Esophagus squamous epithelium (tissue), 5 donors: ENCODE measurements around the gene PRR18. TPM values are rescaled to one million over a fixed set of nuclear protein-coding genes. Genes with fewer than 3 reads are reported as not detected.
A peak's percentile ranks its signal among the peaks of the same experiment; 100 is the strongest.

Experiments
- DNase-seq: peaks from one replicate; lab custom pipeline; 2025; lab: John Stamatoyannopoulos, UW
- H3K27ac ChIP-seq, 4 donors: fragments of 200-600 bp; sonication (generic); one replicate each; pipeline ENCODE4 v1.5.1; 2016 to 2019; ENCODE audit warnings: mild to moderate bottlenecking in 1 of 4
- H3K27me3 ChIP-seq, 4 donors: fragments of 200-600 bp; sonication (generic); 1 replicate in 3 of 4; 2 replicates in 1 of 4; pipeline versions ENCODE4 v1.5.1 to v1.6.0; 2017 to 2021; ENCODE audit warnings: antibody characterized with exemption in 1 of 4
- H3K36me3 ChIP-seq, 3 donors: fragments of 200-600 bp; sonication (generic); one replicate each; pipeline ENCODE4 v1.5.1; 2016 to 2019
- H3K4me1 ChIP-seq, 3 donors: fragments of 200-600 bp; sonication (generic); one replicate each; pipeline ENCODE4 v1.5.1; 2017 to 2019
- H3K4me3 ChIP-seq, 4 donors: fragments of 200-600 bp; sonication (generic); 1 replicate in 3 of 4; 2 replicates in 1 of 4; pipeline ENCODE4 v1.5.1; 2016 to 2019; ENCODE audit warnings: mild to moderate bottlenecking in 2 of 4, moderate library complexity in 1 of 4
- H3K9me3 ChIP-seq, 3 donors: fragments of 200-600 bp; sonication (generic); one replicate each; pipeline ENCODE4 v1.5.1; 2016 to 2019
- POLR2A ChIP-seq, 4 donors: fragments of 450-650 bp; IDR thresholded peaks; one replicate each; pipeline ENCODE4 v1.6.1; 2017; ENCODE audit warnings: antibody characterized with exemption in 4 of 4, mild to moderate bottlenecking in 4 of 4, moderate library complexity in 3 of 4
- WGBS, 2 donors: methylation state at CpG; one replicate each; pipeline ENCODE4 v1.1.5; 2018; 5-methylcytosine and 5-hydroxymethylcytosine counted together
- intact Hi-C: fragments of 100-400 bp; cut with DNase I; formaldehyde crosslinking; loops from one replicate; pipeline ENCODE4 v1.15.0; 2022
- total RNA-seq, 4 donors: library from RNA; depleted of rRNA; stranded (reverse); fragments of >200 nt; gene quantifications; one replicate each; pipeline ENCODE4 v1.1.0, GENCODE V29; 2016
- TF ChIP-seq, protein P1 (sequence below), 6 experiments: fragments of 450-650 bp in 4 of 6; fragments of 200-600 bp in 2 of 6; sonication (generic) in 2 of 6; IDR thresholded peaks; one replicate each; pipeline ENCODE4 v1.5.1; 2016 to 2019; ENCODE audit warnings: antibody characterized with exemption in 6 of 6, mild to moderate bottlenecking in 4 of 6, moderate library complexity in 4 of 6
- donor health status: DM: yes; HTN: yes; CAD: no.

Gene PRR18
- total RNA-seq, 4 donors from 2014 or later, result not detected

DNA sequence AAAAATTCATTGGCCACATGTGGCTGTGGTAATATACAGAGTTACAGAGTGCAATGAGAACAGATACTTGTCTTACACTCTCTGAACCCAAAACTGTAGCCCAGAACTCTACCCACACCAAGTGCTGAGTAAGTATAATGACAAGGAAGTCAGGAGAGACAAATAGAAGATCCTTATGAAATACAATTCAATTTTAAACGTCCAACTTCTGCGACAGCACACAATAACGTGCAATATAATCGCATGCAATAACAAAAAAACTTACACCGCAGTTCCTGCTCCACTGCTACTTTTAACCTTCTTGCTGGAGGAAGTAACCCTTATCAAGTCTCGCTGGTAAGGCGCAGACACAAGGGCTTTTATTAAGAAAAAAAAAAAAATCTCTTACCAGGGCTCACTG is 33.3 kb upstream of the PRR18 start:
- peak overlapping the region in 3 of 4 donors; percentile 94 to 98 (median 97) for H3K27ac ChIP-seq

DNA sequence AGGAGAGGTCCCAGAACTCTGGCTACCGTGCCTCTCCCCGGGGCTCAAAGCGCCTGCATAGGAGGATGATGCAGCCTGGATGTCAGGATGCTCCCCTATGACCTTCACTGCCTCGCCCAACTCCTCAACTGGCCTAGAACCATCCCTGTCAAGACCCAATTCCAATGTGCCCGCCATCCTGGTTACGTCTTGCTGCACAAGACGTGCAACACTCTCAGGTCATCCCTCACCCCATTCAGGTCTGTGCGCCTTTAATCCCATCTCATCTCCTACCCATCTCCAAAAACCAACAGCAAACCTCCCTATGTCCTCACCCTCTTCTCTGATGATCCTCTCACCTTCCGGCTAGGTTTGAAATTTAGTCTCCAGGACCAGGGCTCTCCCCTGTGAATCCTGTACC is 30.7 kb upstream of the PRR18 start:
- DNase-seq, result no peak
- TF ChIP-seq POLR2A (IDR thresholded peaks at IDR 0.05), result no peak
- TF ChIP-seq, protein P1, sequence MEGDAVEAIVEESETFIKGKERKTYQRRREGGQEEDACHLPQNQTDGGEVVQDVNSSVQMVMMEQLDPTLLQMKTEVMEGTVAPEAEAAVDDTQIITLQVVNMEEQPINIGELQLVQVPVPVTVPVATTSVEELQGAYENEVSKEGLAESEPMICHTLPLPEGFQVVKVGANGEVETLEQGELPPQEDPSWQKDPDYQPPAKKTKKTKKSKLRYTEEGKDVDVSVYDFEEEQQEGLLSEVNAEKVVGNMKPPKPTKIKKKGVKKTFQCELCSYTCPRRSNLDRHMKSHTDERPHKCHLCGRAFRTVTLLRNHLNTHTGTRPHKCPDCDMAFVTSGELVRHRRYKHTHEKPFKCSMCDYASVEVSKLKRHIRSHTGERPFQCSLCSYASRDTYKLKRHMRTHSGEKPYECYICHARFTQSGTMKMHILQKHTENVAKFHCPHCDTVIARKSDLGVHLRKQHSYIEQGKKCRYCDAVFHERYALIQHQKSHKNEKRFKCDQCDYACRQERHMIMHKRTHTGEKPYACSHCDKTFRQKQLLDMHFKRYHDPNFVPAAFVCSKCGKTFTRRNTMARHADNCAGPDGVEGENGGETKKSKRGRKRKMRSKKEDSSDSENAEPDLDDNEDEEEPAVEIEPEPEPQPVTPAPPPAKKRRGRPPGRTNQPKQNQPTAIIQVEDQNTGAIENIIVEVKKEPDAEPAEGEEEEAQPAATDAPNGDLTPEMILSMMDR (IDR thresholded peaks at IDR 0.05), result no peak
- intact Hi-C loops, result no loop called here
- 93 to 94% methylated on average over 8 to 9 of the region's 9 CpGs for WGBS, 2 donors
- H3K36me3 ChIP-seq, result peaks cover 0 to 40% (median 4%) of the 10 kb centered on the region in 3 donors
- H3K27ac ChIP-seq, result no peak overlapping the region
- no peaks in the 10 kb centered on the region for H3K27me3 ChIP-seq
- H3K9me3 ChIP-seq, result no peaks in the 10 kb centered on the region
- H3K4me3 ChIP-seq, result no peak overlapping the region
- H3K4me1 ChIP-seq, result peaks cover 25 to 67% (median 28%) of the 10 kb centered on the region in 3 donors

More for the DNA sequence above, 33.3 kb upstream of the PRR18 start:
- WGBS, 2 donors, result 28 to 51% methylated on average over 7 of the region's 7 CpGs
- Histone ChIP-seq H3K4me1 (peaks cover 25 to 60% (median 28%) of the 10 kb centered on the region in 3 donors), H3K9me3 (no peaks in the 10 kb centered on the region), H3K4me3 (peak overlapping the region; percentile 89 to 98 (median 96)), H3K27me3 (no peaks in the 10 kb centered on the region), H3K36me3 (peaks cover 0 to 16% (median 4%) of the 10 kb centered on the region in 3 donors)
- intact Hi-C loops, result loop anchor here (5.0 kb wide), 1 partner anchor 41 kb away; the partner anchor contains the start of gene MPC1
- no peak for DNase-seq
- TF ChIP-seq POLR2A (IDR thresholded peaks at IDR 0.05), result no peak
- TF ChIP-seq, protein P1 (IDR thresholded peaks at IDR 0.05), result no peak

DNA sequence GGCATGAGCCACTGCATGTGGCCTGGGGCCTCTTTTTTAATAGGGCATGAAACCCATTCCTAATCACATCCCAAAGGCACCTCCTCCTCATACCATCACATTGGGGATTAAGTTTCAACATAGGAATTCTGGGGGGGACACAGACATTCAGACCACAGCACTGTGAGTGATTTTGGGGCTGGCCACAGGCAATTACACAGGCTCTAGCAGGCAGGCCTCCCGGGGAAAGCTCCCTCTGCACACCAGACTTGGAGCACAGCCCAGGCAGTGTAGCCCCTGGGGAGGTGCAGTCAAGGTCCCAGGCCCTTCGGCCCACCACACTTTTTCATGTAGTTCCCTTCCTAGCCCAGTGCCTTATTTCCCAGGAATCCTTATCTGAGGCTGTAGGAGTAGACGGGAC is 28.7 kb upstream of the PRR18 start:
- H3K4me3 ChIP-seq, result no peak overlapping the region
- TF ChIP-seq, protein P1 (IDR thresholded peaks at IDR 0.05), result no peak
- no peak for TF ChIP-seq POLR2A (IDR thresholded peaks at IDR 0.05)
- peaks cover 19 to 77% (median 22%) of the 10 kb centered on the region in 3 donors for H3K4me1 ChIP-seq
- intact Hi-C loops, result no loop called here
- no peaks in the 10 kb centered on the region for H3K27me3 ChIP-seq
- no peaks in the 10 kb centered on the region for H3K9me3 ChIP-seq
- no peak for DNase-seq
- H3K27ac ChIP-seq, result no peak overlapping the region
- peaks cover 0 to 40% (median 4%) of the 10 kb centered on the region in 3 donors for H3K36me3 ChIP-seq
- WGBS, 2 donors, result 50 to 75% methylated on average over 2 of the region's 3 CpGs

DNA sequence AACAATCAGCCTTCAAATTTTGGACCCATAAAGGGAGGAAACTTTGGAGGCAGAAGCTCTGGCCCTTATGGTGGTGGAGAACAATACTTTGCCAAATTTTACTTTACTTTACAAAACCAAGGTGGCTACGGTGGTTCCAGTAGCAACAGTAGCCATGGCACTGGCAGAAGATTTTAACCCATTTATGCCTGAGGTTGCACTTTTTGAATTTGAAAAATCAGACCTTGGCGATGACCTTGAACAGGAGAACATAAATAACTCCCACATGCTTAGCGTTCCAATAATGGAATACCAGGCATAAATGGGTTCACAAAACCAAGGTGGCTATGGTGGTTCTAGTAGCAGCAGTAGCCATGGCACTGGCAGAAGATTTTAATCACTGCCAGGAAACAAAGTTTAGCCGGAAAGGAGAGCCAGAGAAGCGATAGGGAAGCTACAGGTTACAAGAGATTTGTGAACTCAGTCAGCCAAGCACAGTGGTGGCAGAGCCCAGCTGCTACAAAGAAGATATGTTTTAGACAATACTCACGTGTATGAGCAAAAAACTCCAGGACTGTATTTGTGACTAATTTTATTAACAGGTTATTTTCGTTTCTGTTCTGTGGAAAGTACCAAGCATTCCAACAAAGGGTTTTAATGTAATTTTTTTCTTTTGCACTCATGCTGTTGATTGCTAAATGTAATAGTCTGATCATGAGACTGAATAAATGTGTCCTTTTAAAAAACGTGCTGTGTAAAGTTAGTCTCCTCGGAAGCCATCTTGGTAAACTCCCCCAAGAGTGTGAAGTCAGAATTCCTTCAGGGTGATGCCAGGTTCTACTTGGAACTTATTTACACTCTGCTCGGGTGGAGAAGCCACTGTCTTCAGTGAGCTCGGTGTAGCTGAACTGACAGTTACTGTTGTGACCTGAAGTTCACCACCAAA is 27.4 kb upstream of the PRR18 start:
- Histone ChIP-seq H3K9me3 (no peaks in the 10 kb centered on the region), H3K27ac (no peak overlapping the region), H3K4me1 (peaks cover 12 to 74% (median 12%) of the 10 kb centered on the region in 3 donors), H3K4me3 (no peak overlapping the region), H3K36me3 (peaks cover 0 to 40% (median 4%) of the 10 kb centered on the region in 3 donors), H3K27me3 (no peaks in the 10 kb centered on the region)
- WGBS, 2 donors, result 68 to 70% methylated on average over 11 of the region's 11 CpGs
- TF ChIP-seq POLR2A (IDR thresholded peaks at IDR 0.05), result no peak
- TF ChIP-seq, protein P1 (IDR thresholded peaks at IDR 0.05), result no peak
- no peak for DNase-seq
- intact Hi-C loops, result no loop called here

DNA sequence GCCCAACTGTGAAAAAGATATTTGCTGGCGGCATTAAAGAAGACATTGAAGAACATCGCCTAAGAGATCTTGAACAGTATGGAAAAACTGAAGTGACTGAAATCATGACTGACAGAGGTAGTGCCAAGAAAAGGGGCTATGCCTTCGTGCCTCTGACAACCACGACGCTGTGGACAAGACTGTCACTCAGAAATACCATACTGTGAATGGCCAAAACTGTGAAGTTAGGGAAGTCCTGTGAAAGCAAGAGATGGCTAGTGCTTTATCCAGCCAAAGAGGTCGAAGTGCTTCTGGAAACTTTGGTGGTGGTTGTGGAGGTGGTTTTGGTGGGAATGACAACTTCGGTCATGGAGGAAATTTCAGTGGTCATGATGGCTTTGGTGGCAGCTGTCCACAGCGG is 26.7 kb upstream of the PRR18 start:
- intact Hi-C loops, result no loop called here
- Histone ChIP-seq H3K27ac (no peak overlapping the region), H3K4me3 (no peak overlapping the region), H3K27me3 (no peaks in the 10 kb centered on the region), H3K9me3 (no peaks in the 10 kb centered on the region), H3K36me3 (peaks cover 0 to 40% (median 4%) of the 10 kb centered on the region in 3 donors), H3K4me1 (peaks cover 5 to 74% (median 6%) of the 10 kb centered on the region in 3 donors)
- TF ChIP-seq POLR2A (IDR thresholded peaks at IDR 0.05), result no peak
- TF ChIP-seq, protein P1 (IDR thresholded peaks at IDR 0.05), result no peak
- 83 to 91% methylated on average over 8 of the region's 8 CpGs for WGBS, 2 donors
- no peak for DNase-seq
